HepG2 (cell line): ENCODE data around the gene TPRN. TPM values are rescaled to one million over a fixed set of nuclear protein-coding genes. Genes with fewer than 3 reads are reported as not detected.

ENCODE experiments used
- FOXM1 ChIP-seq: sonication (generic); formaldehyde crosslinking; IDR thresholded peaks from 2 replicates; pipeline ENCODE4 v1.5.0; 2020; ENCODE audit warnings: missing genetic modification reagents
- HMGXB4 ChIP-seq, 2 experiments: sonication (generic) in 1 of 2; formaldehyde crosslinking in 1 of 2; IDR thresholded peaks; 2 replicates each; pipeline versions ENCODE4 v1.4.0 to v1.6.1; 2018 to 2020; ENCODE audit warnings: missing genetic modification reagents in 2 of 2, borderline replicate concordance in 1 of 2, low read depth in 1 of 2, mild to moderate bottlenecking in 1 of 2, missing biosample characterization in 1 of 2
- HNF4A ChIP-seq: sonication (generic); formaldehyde crosslinking; IDR thresholded peaks from 2 replicates; pipeline ENCODE4 v1.4.0; 2020; ENCODE audit warnings: missing genetic modification reagents
- MYNN ChIP-seq: sonication (generic); formaldehyde crosslinking; IDR thresholded peaks from 2 replicates; pipeline ENCODE4 v1.4.0; 2020; ENCODE audit warnings: mild to moderate bottlenecking, low read depth, missing genetic modification reagents
- NR2F1 ChIP-seq, 2 experiments: fragments of 450-650 bp in 1 of 2; formaldehyde crosslinking in 1 of 2; IDR thresholded peaks; 2 replicates each; pipeline versions ENCODE4 v1.5.0 to v1.6.1; 2016 to 2020; ENCODE audit warnings: mild to moderate bottlenecking in 1 of 2, missing compliant biosample characterization in 1 of 2, missing genetic modification reagents in 1 of 2, moderate library complexity in 1 of 2
- SKIL ChIP-seq: sonication (generic); formaldehyde crosslinking; IDR thresholded peaks from 2 replicates; pipeline ENCODE4 v1.8.0; 2022; ENCODE audit warnings: missing genetic modification reagents, mild to moderate bottlenecking, moderate library complexity, borderline replicate concordance
- SRF ChIP-seq: IDR thresholded peaks from 2 replicates; pipeline ENCODE4 v1.6.1; 2011; ENCODE audit warnings: mild to moderate bottlenecking, low read depth, low read length, moderate library complexity
- TAF1 ChIP-seq: sonication (generic); formaldehyde crosslinking; IDR thresholded peaks from 2 replicates; pipeline ENCODE4 v1.4.0; 2020; ENCODE audit warnings: missing genetic modification reagents
- ZHX1 ChIP-seq: sonication (generic); formaldehyde crosslinking; IDR thresholded peaks from 2 replicates; pipeline ENCODE4 v1.8.1; 2022; ENCODE audit warnings: low read depth, mild to moderate bottlenecking, missing genetic modification reagents
- ZKSCAN1 ChIP-seq: fragments of 150-350 bp; IDR thresholded peaks from 2 replicates; pipeline ENCODE4 v1.6.1; 2014; ENCODE audit warnings: low read length
- ZNF460 ChIP-seq: sonication (generic); formaldehyde crosslinking; IDR thresholded peaks from 2 replicates; pipeline ENCODE4 v1.5.1; 2020; ENCODE audit warnings: missing genetic modification reagents, mild to moderate bottlenecking, borderline replicate concordance
- ZNF543 ChIP-seq: sonication (generic); formaldehyde crosslinking; IDR thresholded peaks from 2 replicates; pipeline ENCODE4 v1.4.0; 2020; ENCODE audit warnings: mild to moderate bottlenecking, missing genetic modification reagents
- ZNF546 ChIP-seq: sonication (generic); formaldehyde crosslinking; conservative IDR thresholded peaks from 2 replicates; pipeline ENCODE4 v1.8.1; 2023; ENCODE audit warnings: mild to moderate bottlenecking, missing genetic modification reagents
- ZNF644 ChIP-seq: IDR thresholded peaks from 2 replicates; pipeline ENCODE4 v1.6.1; 2016; ENCODE audit warnings: low read depth
- ZNF768 ChIP-seq: sonication (generic); formaldehyde crosslinking; IDR thresholded peaks from 2 replicates; pipeline ENCODE4 v1.4.0; 2020; ENCODE audit warnings: missing genetic modification reagents
- ZSCAN22 ChIP-seq: sonication (generic); formaldehyde crosslinking; IDR thresholded peaks from 2 replicates; pipeline ENCODE4 v1.4.0; 2020; ENCODE audit warnings: mild to moderate bottlenecking, missing genetic modification reagents
- polyA plus RNA-seq, 8 experiments: library from polyadenylated mRNA; depleted of rRNA in 3 of 8; stranded (reverse) in 7 of 8; unstranded in 1 of 8; fragments of >200 nt; fragmentation: Illumina TruSeq in 4 of 8; extraction: Trizol in 4 of 8; gene quantifications; 2 replicates each; pipeline versions ENCODE4 v1.2.1 to v1.2.3, GENCODE V29; 2011 to 2016; ENCODE audit warnings: low read depth in 4 of 8, missing spikeins in 1 of 8, mixed read lengths in 1 of 8; ENCODE audit not compliant: insufficient read depth in 1 of 8
- total RNA-seq, 5 experiments: library from RNA; depleted of rRNA; stranded (reverse); fragments of >200 nt; fragmentation: Illumina TruSeq; extraction: Trizol; gene quantifications; 2 replicates each; pipeline ENCODE4 v1.2.3, GENCODE V29; 2016; ENCODE audit warnings: low read depth in 1 of 5
- TF ChIP-seq, protein P1 (sequence below): sonication (generic); formaldehyde crosslinking; IDR thresholded peaks from 2 replicates; pipeline ENCODE4 v1.4.0; 2020; ENCODE audit warnings: mild to moderate bottlenecking, low read depth, missing genetic modification reagents
- TF ChIP-seq, protein P2 (sequence below): IDR thresholded peaks from 2 replicates; pipeline ENCODE4 v1.6.1; 2016; ENCODE audit warnings: mild to moderate bottlenecking, missing biosample characterization, missing genetic modification reagents
- TF ChIP-seq, protein P3 (sequence below): sonication (generic); formaldehyde crosslinking; IDR thresholded peaks from 2 replicates; pipeline ENCODE4 v1.5.0; 2020; ENCODE audit warnings: missing genetic modification reagents, mild to moderate bottlenecking, borderline replicate concordance

TPRN gene
- total and polyA plus RNA-seq, 2 of the 13 experiments (the other 11 are each of a cell fraction or from before 2014, with no cell fraction given) = 10.1 to 19.2 TPM

DNA sequence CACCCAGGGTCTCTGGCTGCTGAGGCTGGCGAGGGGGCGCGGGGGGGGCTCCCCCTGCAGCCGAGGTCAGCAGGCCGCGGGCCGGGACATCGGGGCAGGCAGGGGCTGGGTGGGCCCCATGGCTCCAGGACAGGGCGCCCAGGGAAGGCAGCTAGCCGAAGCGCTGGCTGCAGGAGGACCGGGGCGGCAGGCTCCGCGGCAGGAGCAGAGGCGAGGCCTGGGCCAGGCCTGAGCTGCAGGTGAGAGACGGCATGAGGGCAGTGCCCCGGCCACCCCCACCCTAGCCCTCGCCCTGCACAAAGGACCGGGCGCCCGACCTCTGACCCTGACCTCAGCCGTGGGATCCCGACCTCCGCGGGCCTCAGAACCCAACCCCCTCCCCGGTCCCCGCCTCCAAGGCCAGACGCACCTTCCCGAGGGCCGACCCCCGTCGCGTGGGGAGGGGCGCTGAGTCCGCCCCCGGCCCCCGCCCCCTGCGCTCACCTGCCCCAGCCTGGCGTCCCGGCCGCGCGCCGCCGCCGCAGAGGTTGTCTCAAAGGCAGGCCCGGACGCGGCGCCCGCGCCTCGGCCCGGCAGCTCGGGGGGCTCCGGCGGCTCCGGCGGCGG is 21.1 kb upstream of the TPRN start (continued):
- TF ChIP-seq ZNF543 (CRISPR knock-in tag) (peak; percentile 36; the same call in 1 of the 2 replicates), ZNF546 (CRISPR knock-in tag) (no peak), NR2F1 (CRISPR knock-in tag; IDR thresholded peaks at IDR 0.05) (peak; percentile 76 to 92; a peak in 3 of 4 replicates), SRF (no peak), SKIL (CRISPR knock-in tag) (no peak), TAF1 (CRISPR knock-in tag) (peak; percentile 27; the same call in 1 of the 2 replicates), MYNN (CRISPR knock-in tag) (no peak), HNF4A (CRISPR knock-in tag) (peak; percentile 62), FOXM1 (CRISPR knock-in tag) (no peak), ZNF768 (CRISPR knock-in tag) (0 out of 2 replicates have a peak, but pooled peaks have one; percentile 36), ZHX1 (CRISPR knock-in tag) (0 out of 2 replicates have a peak, but pooled peaks have one; percentile 18), ZKSCAN1 (no peak), ZNF460 (CRISPR knock-in tag) (no peak), ZSCAN22 (no peak), HMGXB4 (CRISPR knock-in tag; IDR thresholded peaks at IDR 0.05; ENCODE audit: borderline replicate concordance in 1 of 2, low read depth in 1 of 2) (no peak), ZNF644 (no peak)
- TF ChIP-seq, protein P1, sequence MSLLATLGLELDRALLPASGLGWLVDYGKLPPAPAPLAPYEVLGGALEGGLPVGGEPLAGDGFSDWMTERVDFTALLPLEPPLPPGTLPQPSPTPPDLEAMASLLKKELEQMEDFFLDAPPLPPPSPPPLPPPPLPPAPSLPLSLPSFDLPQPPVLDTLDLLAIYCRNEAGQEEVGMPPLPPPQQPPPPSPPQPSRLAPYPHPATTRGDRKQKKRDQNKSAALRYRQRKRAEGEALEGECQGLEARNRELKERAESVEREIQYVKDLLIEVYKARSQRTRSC (CRISPR knock-in tag) = no peak
- TF ChIP-seq, protein P2, sequence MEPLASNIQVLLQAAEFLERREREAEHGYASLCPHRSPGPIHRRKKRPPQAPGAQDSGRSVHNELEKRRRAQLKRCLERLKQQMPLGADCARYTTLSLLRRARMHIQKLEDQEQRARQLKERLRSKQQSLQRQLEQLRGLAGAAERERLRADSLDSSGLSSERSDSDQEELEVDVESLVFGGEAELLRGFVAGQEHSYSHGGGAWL = peak; percentile 59; the same call in 1 of the 2 replicates
- TF ChIP-seq, protein P3, sequence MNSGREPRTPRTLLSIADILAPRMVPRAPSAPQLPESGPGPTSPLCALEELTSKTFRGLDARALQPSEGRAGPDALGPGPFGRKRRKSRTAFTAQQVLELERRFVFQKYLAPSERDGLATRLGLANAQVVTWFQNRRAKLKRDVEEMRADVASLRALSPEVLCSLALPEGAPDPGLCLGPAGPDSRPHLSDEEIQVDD (CRISPR knock-in tag) = no peak
